Upper lobe of left lung (tissue), 6 donors: ENCODE measurements around the gene TOPAZ1. TPM values are rescaled to one million over a fixed set of nuclear protein-coding genes. Genes with fewer than 3 reads are reported as not detected.

Experiments used
- ATAC-seq, 2 donors: fragments of 200-7000 bp; cut with Tn5 transposase; one replicate each; pipeline ENCODE4 v1.9.1; 2022; ENCODE audit warnings: mild to moderate bottlenecking in 2 of 2, moderate library complexity in 2 of 2; ENCODE audit not compliant: low FRiP score in 2 of 2
- DNase-seq, 2 donors: peaks; one replicate each; pipeline ENCODE4 v3.0.0-alpha.2; 2019 to 2020
- H3K27ac ChIP-seq, 4 donors: fragments of 200-600 bp; sonication (generic); one replicate each; pipeline ENCODE4 v1.5.1; 2016 to 2019
- H3K27me3 ChIP-seq, 4 donors: fragments of 200-600 bp; sonication (generic); one replicate each; pipeline ENCODE4 v1.5.1; 2017 to 2019
- H3K36me3 ChIP-seq, 4 donors: fragments of 200-600 bp; sonication (generic); one replicate each; pipeline ENCODE4 v1.5.1; 2016 to 2019
- H3K4me1 ChIP-seq, 4 donors: fragments of 200-600 bp; sonication (generic); one replicate each; pipeline ENCODE4 v1.5.1; 2018 to 2019
- H3K4me3 ChIP-seq, 4 donors: fragments of 200-600 bp; sonication (generic); one replicate each; pipeline ENCODE4 v1.5.1; 2017 to 2019; ENCODE audit warnings: mild to moderate bottlenecking in 2 of 4, moderate library complexity in 1 of 4
- H3K9me3 ChIP-seq, 4 donors: fragments of 200-600 bp; sonication (generic); one replicate each; pipeline ENCODE4 v1.5.1; 2018 to 2019
- EP300 ChIP-seq, 4 donors: sonication (generic); formaldehyde crosslinking; IDR thresholded peaks; one replicate each; pipeline ENCODE4 v1.5.1; 2017; ENCODE audit warnings: antibody characterized with exemption in 4 of 4, control low read depth in 2 of 4
- POLR2A ChIP-seq, 4 donors: fragments of 450-650 bp; IDR thresholded peaks; one replicate each; pipeline ENCODE4 v1.5.1; 2016 to 2017; ENCODE audit warnings: antibody characterized with exemption in 4 of 4, mild to moderate bottlenecking in 2 of 4
- POLR2AphosphoS5 ChIP-seq, 2 donors: sonication (generic); formaldehyde crosslinking; IDR thresholded peaks; one replicate each; pipeline ENCODE4 v1.5.1; 2017; ENCODE audit warnings: antibody characterized with exemption in 2 of 2
- WGBS, 2 donors: methylation state at CpG; one replicate each; pipeline ENCODE4 v1.1.5; 2017 to 2018; 5-methylcytosine and 5-hydroxymethylcytosine counted together
- total RNA-seq, 6 donors: library from RNA; depleted of rRNA in 4 of 6; stranded (reverse); fragments of >200 nt in 4 of 6; gene quantifications; one replicate each; pipeline versions ENCODE4 v1.1.0 to v1.2.1, GENCODE V29; 2016 to 2021
- TF ChIP-seq, protein P1 (sequence below), 6 experiments: fragments of 450-650 bp in 4 of 6; fragments of 200-600 bp in 2 of 6; sonication (generic) in 2 of 6; IDR thresholded peaks; one replicate each; pipeline ENCODE4 v1.5.1; 2016 to 2019; ENCODE audit warnings: antibody characterized with exemption in 6 of 6
- donor health status: DM: no; HTN: no; CAD: no; lungs with moderate emphysema.
- donor health status: DM: no; HTN: yes; CAD: no; lungs with severe emphysema.

The TOPAZ1 gene
- total RNA-seq, result not detected

DNA sequence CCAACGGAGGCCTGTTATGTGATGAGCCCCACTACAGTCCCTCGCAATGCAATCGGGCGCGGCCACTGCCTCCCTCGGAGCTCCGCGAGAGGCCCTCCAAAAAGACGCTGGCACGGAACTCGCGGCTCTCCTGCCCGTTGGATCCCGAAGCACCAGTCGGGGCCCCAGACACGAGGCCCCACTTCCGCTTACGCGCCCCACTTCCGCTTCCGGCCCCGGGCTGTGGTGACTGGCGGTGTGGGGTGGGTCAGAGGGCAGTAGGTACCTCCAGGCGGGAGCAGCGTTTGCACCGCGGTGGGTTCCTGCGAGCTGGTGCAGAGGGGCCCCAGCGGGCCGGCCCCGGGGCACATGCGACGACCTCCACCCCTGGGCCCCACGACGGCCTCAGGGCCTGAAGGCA lies at the start of gene TOPAZ1:
TSS of gene TOPAZ1 (plus strand) at position 181 of the 400 bp plus-strand sequence. CDS start at position 349, 168 bp downstream.
- Histone ChIP-seq H3K4me1 (no peaks in the 10 kb centered on the region), H3K27ac (no peak within 1 kb of the TSS), H3K9me3 (no peaks in the 10 kb centered on the region), H3K27me3 (no peaks in the 10 kb centered on the region), H3K4me3 (no peak within 1 kb of the TSS), H3K36me3 (no peaks in the 10 kb centered on the region)
- DNase-seq, result peak in 1 of 2 donors; percentile 70
- WGBS, 2 donors, result 96% methylated on average over 27 to 33 of the region's 35 CpGs
- no peak for ATAC-seq
- TF ChIP-seq EP300 (IDR thresholded peaks at IDR 0.05) (no peak), POLR2AphosphoS5 (IDR thresholded peaks at IDR 0.05) (no peak), POLR2A (IDR thresholded peaks at IDR 0.05) (no peak)
- TF ChIP-seq, protein P1, sequence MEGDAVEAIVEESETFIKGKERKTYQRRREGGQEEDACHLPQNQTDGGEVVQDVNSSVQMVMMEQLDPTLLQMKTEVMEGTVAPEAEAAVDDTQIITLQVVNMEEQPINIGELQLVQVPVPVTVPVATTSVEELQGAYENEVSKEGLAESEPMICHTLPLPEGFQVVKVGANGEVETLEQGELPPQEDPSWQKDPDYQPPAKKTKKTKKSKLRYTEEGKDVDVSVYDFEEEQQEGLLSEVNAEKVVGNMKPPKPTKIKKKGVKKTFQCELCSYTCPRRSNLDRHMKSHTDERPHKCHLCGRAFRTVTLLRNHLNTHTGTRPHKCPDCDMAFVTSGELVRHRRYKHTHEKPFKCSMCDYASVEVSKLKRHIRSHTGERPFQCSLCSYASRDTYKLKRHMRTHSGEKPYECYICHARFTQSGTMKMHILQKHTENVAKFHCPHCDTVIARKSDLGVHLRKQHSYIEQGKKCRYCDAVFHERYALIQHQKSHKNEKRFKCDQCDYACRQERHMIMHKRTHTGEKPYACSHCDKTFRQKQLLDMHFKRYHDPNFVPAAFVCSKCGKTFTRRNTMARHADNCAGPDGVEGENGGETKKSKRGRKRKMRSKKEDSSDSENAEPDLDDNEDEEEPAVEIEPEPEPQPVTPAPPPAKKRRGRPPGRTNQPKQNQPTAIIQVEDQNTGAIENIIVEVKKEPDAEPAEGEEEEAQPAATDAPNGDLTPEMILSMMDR (IDR thresholded peaks at IDR 0.05), result no peak

GRCh38 chr3:44198284-44199269 lies 43.1 kb upstream of the TOPAZ1 start:
- Histone ChIP-seq H3K9me3 (no peaks in the 10 kb centered on the region), H3K36me3 (no peaks in the 10 kb centered on the region), H3K4me1 (no peaks in the 10 kb centered on the region), H3K27ac (no peak overlapping the region), H3K27me3 (no peaks in the 10 kb centered on the region), H3K4me3 (no peak overlapping the region)
- peak in 1 of 2 donors; percentile 64 for DNase-seq
- 15 to 17% methylated on average over 15 of the region's 15 CpGs for WGBS, 2 donors
- TF ChIP-seq EP300 (IDR thresholded peaks at IDR 0.05), result no peak
- TF ChIP-seq, protein P1 (IDR thresholded peaks at IDR 0.05), result peak; percentile 53 to 82 (median 70)
- peak in 1 of 2 donors; percentile 91 for ATAC-seq

- WGBS, 2 donors, result 77 to 81% methylated on average over 4 of the region's 4 CpGs
- Histone ChIP-seq H3K9me3 (no peaks in the 10 kb centered on the region), H3K27me3 (no peaks in the 10 kb centered on the region), H3K4me1 (no peaks in the 10 kb centered on the region), H3K27ac (no peak overlapping the region), H3K36me3 (no peaks in the 10 kb centered on the region), H3K4me3 (no peak overlapping the region)
- no peak for ATAC-seq
- DNase-seq, result no peak
- TF ChIP-seq POLR2A (IDR thresholded peaks at IDR 0.05) (no peak), POLR2AphosphoS5 (IDR thresholded peaks at IDR 0.05) (no peak), EP300 (IDR thresholded peaks at IDR 0.05) (no peak)
- TF ChIP-seq, protein P1 (IDR thresholded peaks at IDR 0.05), result no peak
These were observed 35.4 kb upstream of the TOPAZ1 start for GRCh38 chr3:44206261-44206660.

DNA sequence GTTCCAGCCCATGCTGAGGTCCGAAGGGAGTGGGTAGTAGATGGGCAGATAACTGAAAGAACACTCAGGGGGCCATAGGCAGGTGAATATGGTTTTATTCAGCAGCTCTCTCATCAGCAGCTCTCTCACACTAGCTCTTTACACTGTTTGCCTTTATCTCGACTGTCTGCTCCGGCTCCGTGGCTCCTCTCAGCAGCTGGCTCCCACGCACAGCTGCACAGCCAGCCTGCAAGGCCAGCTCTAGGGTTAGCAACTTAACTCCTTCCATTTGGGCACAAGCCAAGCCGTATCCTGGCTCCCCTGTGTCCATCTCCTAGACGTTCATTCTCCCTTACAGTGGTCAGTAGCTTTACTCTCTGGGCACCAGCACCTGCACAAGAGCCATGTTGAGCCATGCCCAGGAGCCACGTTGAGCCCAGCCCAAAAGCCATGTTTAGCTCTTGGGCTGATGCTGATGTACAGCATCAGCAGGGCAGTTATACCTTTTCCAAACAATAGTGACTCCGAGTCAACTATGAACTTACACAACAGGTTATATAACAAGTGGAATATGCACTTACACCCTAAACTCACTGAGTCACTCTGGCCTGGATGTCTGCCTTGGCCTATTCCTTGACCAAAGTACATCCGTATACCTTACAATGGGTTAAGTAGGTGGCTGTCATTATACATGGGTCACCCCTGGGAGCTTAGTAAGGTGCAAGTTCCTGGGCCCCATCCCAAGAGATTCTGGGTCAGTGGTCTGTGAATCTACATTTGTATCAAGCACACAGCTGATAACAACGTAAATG lies 34.6 kb upstream of the TOPAZ1 start:
- H3K4me3 ChIP-seq, result no peak overlapping the region
- H3K27me3 ChIP-seq, result no peaks in the 10 kb centered on the region
- no peaks in the 10 kb centered on the region for H3K4me1 ChIP-seq
- no peaks in the 10 kb centered on the region for H3K36me3 ChIP-seq
- no peak overlapping the region for H3K27ac ChIP-seq
- peak in 1 of 2 donors; percentile 33 for DNase-seq
- no peak for ATAC-seq
- TF ChIP-seq EP300 (IDR thresholded peaks at IDR 0.05) (no peak), POLR2A (IDR thresholded peaks at IDR 0.05) (no peak), POLR2AphosphoS5 (IDR thresholded peaks at IDR 0.05) (no peak)
- TF ChIP-seq, protein P1 (IDR thresholded peaks at IDR 0.05), result no peak
- no peaks in the 10 kb centered on the region for H3K9me3 ChIP-seq
- WGBS, 2 donors, result 68 to 77% methylated on average over 11 of the region's 11 CpGs
